Keratinocyte (primary cell): Measurements from ENCODE around the gene DPF3. TPM values are rescaled to one million over a fixed set of nuclear protein-coding genes. Genes with fewer than 3 reads are reported as not detected.
A peak's percentile ranks its signal among the peaks of the same experiment; 100 is the strongest.

ENCODE experiments used
- DNase-seq: peaks from one replicate; pipeline ENCODE4 v3.0.0-alpha.2; 2011; ENCODE audit warnings: low read depth, missing footprints, low spot score
- FAIRE-seq: peaks from 2 replicates; lab custom pipeline; 2011; peaks lifted over from hg19 to GRCh38; lab: Jason Lieb, UNC
- H2AFZ ChIP-seq: 2 replicates; pipeline ENCODE4 v1.6.0; 2012; ENCODE audit warnings: low read length, control low read depth, inconsistent platforms; ENCODE audit not compliant: control insufficient read depth
- H3K27ac ChIP-seq: 2 replicates; pipeline ENCODE4 v1.5.1; 2011; ENCODE audit warnings: low read length; ENCODE audit not compliant: control insufficient read depth, insufficient read depth
- H3K27me3 ChIP-seq: 3 replicates; pipeline ENCODE4 v1.6.0; 2011; ENCODE audit warnings: low read length; ENCODE audit not compliant: control insufficient read depth, insufficient read depth; ENCODE audit errors: extremely low read depth
- H3K36me3 ChIP-seq, 2 experiments: 2 replicates in 1 of 2; 3 replicates in 1 of 2; pipeline ENCODE4 v1.5.1; 2011; ENCODE audit warnings: low read length in 2 of 2, mild to moderate bottlenecking in 1 of 2; ENCODE audit not compliant: control insufficient read depth in 2 of 2, insufficient read depth in 2 of 2; ENCODE audit errors: extremely low read depth in 1 of 2
- H3K4me1 ChIP-seq: 3 replicates; pipeline ENCODE4 v1.5.1; 2011; ENCODE audit warnings: low read length; ENCODE audit not compliant: control insufficient read depth, insufficient read depth; ENCODE audit errors: extremely low read depth
- H3K4me2 ChIP-seq: 3 replicates; pipeline ENCODE4 v1.6.0; 2011; ENCODE audit warnings: low read depth, low read length; ENCODE audit not compliant: control insufficient read depth, insufficient read depth; ENCODE audit errors: extremely low read depth
- H3K4me3 ChIP-seq, 3 experiments: fragments of 200-600 bp in 1 of 3; sonication (generic) in 1 of 3; 2 replicates in 2 of 3; 3 replicates in 1 of 3; pipeline ENCODE4 v1.5.1; 2011 to 2016; ENCODE audit warnings: low read length in 3 of 3, mild to moderate bottlenecking in 3 of 3, control low read depth in 2 of 3, inconsistent platforms in 1 of 3, low read depth in 1 of 3, mixed read lengths in 1 of 3, mixed run types in 1 of 3, moderate library complexity in 1 of 3; ENCODE audit not compliant: control insufficient read depth in 2 of 3, insufficient read depth in 2 of 3; ENCODE audit errors: extremely low read depth in 1 of 3
- H3K79me2 ChIP-seq: 2 replicates; pipeline ENCODE4 v1.6.0; 2012; ENCODE audit warnings: low read length; ENCODE audit not compliant: control insufficient read depth, insufficient read depth
- H3K9ac ChIP-seq: 3 replicates; pipeline ENCODE4 v1.6.0; 2011; ENCODE audit warnings: low read length; ENCODE audit not compliant: control insufficient read depth, insufficient read depth; ENCODE audit errors: extremely low read depth
- H3K9me1 ChIP-seq: 3 replicates; pipeline ENCODE4 v1.6.0; 2011; ENCODE audit warnings: low read length; ENCODE audit not compliant: control insufficient read depth, insufficient read depth; ENCODE audit errors: extremely low read depth
- H3K9me3 ChIP-seq: 2 replicates; pipeline ENCODE4 v1.5.1; 2012; ENCODE audit warnings: low read depth, low read length; ENCODE audit not compliant: control insufficient read depth
- H4K20me1 ChIP-seq: 3 replicates; pipeline ENCODE4 v1.6.0; 2011; ENCODE audit warnings: low read length; ENCODE audit not compliant: control insufficient read depth, insufficient read depth; ENCODE audit errors: extremely low read depth
- EZH2 ChIP-seq: IDR thresholded peaks from one replicate; pipeline ENCODE4 v1.6.1; 2012; ENCODE audit warnings: inconsistent platforms, mild to moderate bottlenecking, low read length, moderate library complexity
- dilution Hi-C: fragments of 300-500 bp; cut with MboI; formaldehyde crosslinking; loops from one replicate; pipeline ENCODE4 v1.7.0; 2020; ENCODE audit warnings: low sequenced_read_pairs; ENCODE audit not compliant: extremely low pct_ligation_motif_present
- polyA plus RNA-seq, 5 experiments: library from polyadenylated mRNA; depleted of rRNA in 3 of 5; stranded (reverse) in 3 of 5; stranded (forward) in 1 of 5; unstranded in 1 of 5; fragments of >200 nt; gene quantifications; 1 replicate in 1 of 5; 2 replicates in 3 of 5; 3 replicates in 1 of 5; pipeline versions ENCODE4 v1.2.1 to v1.2.3, GENCODE V29; 2011 to 2012; ENCODE audit warnings: missing spikeins in 2 of 5, low read depth in 1 of 5, low replicate concordance in 1 of 5
- TF ChIP-seq, protein P1 (sequence below), 3 experiments: IDR thresholded peaks in 1 of 3; conservative IDR thresholded peaks in 1 of 3; optimal IDR thresholded peaks in 1 of 3; 2 replicates in 2 of 3; 3 replicates in 1 of 3; pipeline versions ENCODE3 to v1.5.1; 2011; ENCODE audit warnings: low read length in 3 of 3, mild to moderate bottlenecking in 3 of 3, moderate library complexity in 2 of 3, control low read depth in 1 of 3, inconsistent platforms in 1 of 3; ENCODE audit not compliant: insufficient read depth in 2 of 3; ENCODE audit errors: extremely low read depth in 1 of 3

The DPF3 gene
- polyA plus RNA-seq, 1 donor (not counting 4 experiments of a cell fraction or from before 2014, with no cell fraction given): 1.1 TPM

DNA sequence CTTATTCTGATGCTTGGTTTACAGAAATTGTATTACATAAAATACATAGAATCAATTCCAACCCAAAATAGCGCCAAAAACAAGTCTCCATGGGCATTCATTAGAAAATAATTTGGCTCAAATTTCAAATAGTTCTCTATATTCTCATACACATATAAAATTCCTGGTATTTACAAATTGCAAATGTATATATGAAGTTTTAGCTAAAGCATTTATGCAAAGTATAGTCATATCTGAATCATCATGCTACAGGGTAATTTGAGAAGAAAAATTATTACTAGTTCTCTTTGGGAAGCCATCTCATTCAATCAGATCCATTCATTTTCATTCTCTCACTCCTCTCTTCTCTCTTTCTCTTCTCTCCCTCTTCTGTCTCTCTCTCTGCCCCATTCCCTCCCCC, 257.8 kb downstream of the DPF3 start:
- TF ChIP-seq, protein P1, sequence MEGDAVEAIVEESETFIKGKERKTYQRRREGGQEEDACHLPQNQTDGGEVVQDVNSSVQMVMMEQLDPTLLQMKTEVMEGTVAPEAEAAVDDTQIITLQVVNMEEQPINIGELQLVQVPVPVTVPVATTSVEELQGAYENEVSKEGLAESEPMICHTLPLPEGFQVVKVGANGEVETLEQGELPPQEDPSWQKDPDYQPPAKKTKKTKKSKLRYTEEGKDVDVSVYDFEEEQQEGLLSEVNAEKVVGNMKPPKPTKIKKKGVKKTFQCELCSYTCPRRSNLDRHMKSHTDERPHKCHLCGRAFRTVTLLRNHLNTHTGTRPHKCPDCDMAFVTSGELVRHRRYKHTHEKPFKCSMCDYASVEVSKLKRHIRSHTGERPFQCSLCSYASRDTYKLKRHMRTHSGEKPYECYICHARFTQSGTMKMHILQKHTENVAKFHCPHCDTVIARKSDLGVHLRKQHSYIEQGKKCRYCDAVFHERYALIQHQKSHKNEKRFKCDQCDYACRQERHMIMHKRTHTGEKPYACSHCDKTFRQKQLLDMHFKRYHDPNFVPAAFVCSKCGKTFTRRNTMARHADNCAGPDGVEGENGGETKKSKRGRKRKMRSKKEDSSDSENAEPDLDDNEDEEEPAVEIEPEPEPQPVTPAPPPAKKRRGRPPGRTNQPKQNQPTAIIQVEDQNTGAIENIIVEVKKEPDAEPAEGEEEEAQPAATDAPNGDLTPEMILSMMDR (optimal IDR thresholded peaks at IDR 0.05 in 1 of 3, IDR thresholded peaks at IDR 0.05 in 1 of 3, conservative IDR thresholded peaks at IDR 0.05 in 1 of 3; ENCODE audit: extremely low read depth in 1 of 3, insufficient read depth in 2 of 3, low read length in 3 of 3): no peak
- no peak for TF ChIP-seq EZH2
- Histone ChIP-seq H3K27me3 (no peaks in the 10 kb centered on the region), H3K27ac (no peak overlapping the region), H2AFZ (peak overlapping the region; percentile 64), H3K9me3 (peaks cover 3% of the 10 kb centered on the region), H3K9me1 (no peaks in the 10 kb centered on the region), H3K9ac (no peak overlapping the region), H4K20me1 (no peaks in the 10 kb centered on the region), H3K36me3 (no peaks in the 10 kb centered on the region), H3K4me3 (no peak overlapping the region), H3K4me2 (peak overlapping the region; percentile 49), H3K4me1 (peaks cover 45% of the 10 kb centered on the region), H3K79me2 (no peaks in the 10 kb centered on the region)
- DNase-seq (no peak), FAIRE-seq (peak; percentile 32)
- dilution Hi-C loops: no loop called here

DNA sequence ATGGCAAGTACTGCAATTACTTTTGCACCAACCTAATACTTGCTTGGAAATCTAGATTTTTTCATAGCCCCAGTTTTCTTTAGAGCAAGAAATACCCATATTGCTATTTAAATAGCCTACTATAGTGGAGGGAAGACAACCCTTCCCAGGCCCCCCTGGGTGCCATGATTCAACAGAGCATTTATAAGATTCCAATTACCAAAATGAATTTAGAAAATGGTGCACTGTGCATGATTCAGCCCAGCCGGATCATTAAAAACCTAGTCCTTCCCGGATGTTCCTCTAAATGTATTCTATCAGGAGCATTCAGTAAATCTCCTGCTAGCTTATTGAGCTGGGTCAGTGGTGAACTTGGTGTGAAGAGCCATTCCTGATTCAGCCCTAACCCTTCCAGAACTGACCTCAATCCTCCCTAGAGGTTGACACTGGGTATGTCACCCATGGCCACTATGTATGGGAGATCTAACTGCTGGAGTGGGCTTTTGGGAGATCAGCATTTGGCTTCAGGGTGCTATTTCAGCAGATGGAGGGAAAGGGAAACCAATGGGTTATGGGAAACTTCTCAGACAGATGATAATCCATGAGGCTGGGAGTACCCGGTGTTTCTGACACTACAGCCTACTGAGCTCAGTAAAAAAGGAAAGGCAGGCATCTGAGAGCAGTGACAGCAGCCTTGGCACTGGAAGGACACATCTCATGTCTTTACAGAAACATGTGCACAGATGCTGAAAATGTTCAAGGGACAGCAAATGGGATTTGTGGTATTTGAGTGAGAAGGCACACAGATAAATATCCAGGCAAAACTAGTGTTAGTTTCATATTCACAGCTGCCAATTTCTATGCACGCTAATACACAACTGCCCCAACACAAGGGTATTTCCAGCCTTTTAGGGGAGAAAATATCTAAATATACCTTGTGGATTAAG, 258.9 kb downstream of the DPF3 start:
- FAIRE-seq: no peak
- H2AFZ ChIP-seq: no peak overlapping the region
- no peak overlapping the region for H3K4me3 ChIP-seq
- dilution Hi-C loops: no loop called here
- H3K9me1 ChIP-seq: no peaks in the 10 kb centered on the region
- TF ChIP-seq, protein P1 (optimal IDR thresholded peaks at IDR 0.05 in 1 of 3, IDR thresholded peaks at IDR 0.05 in 1 of 3, conservative IDR thresholded peaks at IDR 0.05 in 1 of 3; ENCODE audit: extremely low read depth in 1 of 3, insufficient read depth in 2 of 3, low read length in 3 of 3): no peak
- no peak for TF ChIP-seq EZH2
- H3K4me2 ChIP-seq: no peak overlapping the region
- H3K4me1 ChIP-seq: peaks cover 45% of the 10 kb centered on the region
- H3K27me3 ChIP-seq: no peaks in the 10 kb centered on the region
- no peaks in the 10 kb centered on the region for H3K36me3 ChIP-seq
- no peaks in the 10 kb centered on the region for H4K20me1 ChIP-seq
- H3K79me2 ChIP-seq: no peaks in the 10 kb centered on the region
- H3K9ac ChIP-seq: no peak overlapping the region
- H3K9me3 ChIP-seq: peaks cover 3% of the 10 kb centered on the region
- no peak for DNase-seq
- no peak overlapping the region for H3K27ac ChIP-seq
